ENCODE results near the gene DNAH17.

DNAH17 gene

DNA sequence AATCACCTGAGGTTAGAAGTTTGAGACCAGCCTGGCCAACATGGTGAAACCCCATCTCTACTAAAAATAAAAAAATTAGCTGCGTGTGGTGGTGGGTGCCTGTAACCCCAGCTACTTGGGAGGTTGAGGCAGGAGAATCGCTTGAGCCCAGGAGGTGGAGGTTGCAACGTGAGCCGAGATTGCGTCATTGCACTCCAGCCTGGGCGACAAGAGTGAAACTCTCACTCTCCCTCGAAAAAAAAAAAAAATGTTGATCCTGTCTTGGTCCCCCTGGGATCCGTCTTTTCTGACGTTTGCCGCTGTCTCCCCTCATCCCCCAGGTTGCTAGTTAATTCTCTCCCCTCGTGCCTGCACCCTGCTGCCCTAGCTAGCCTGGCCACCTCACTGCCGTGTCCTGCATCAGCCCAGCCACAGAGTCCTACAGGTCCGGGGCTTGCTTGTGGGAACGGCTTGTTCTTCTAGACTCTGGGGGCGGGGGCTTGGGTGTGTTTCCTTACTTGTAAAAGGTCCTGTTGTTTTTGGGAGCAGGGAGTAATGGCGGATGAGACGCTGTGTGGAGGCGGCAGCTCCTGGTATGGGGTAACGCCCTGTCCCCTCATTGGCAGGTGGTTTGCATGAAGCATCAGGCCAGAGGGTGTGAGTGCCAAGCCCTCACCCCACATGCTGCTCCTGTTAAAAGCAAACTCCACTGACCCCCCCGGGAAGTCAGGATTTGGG, 154.2 kb downstream of the DNAH17 start:
- no peak for DNase-seq

GRCh38 chr17:78422267-78422605, 155.0 kb downstream of the DNAH17 start:
- DNase-seq, result no peak

- DNase-seq, result peak; percentile 80 to 87
Measured at GRCh38 chr17:78421534-78422266, 155.5 kb downstream of the DNAH17 start.

DNA sequence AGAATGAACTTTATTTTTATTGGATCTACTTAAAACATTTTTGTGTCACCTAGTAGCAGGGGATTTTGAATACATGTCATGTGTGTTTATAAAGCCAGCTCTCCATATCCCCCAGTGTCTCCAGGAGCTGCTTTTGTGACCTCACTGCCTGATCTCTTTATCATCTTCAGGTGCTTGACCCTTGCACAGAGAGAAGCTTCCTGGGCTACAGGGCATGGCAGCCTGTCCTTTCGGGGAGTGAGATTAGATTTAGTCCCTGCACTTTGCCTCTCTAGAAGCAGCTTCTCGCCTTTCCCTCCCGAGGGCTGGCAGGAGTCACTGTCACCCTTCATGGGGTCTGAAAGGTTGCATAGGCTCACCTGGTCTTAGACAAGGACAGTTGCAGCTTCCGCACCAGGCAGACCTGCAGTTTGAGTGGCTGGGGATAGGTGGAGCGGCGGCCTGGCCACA, 156.1 kb downstream of the DNAH17 start:
- no peak for DNase-seq

DNA sequence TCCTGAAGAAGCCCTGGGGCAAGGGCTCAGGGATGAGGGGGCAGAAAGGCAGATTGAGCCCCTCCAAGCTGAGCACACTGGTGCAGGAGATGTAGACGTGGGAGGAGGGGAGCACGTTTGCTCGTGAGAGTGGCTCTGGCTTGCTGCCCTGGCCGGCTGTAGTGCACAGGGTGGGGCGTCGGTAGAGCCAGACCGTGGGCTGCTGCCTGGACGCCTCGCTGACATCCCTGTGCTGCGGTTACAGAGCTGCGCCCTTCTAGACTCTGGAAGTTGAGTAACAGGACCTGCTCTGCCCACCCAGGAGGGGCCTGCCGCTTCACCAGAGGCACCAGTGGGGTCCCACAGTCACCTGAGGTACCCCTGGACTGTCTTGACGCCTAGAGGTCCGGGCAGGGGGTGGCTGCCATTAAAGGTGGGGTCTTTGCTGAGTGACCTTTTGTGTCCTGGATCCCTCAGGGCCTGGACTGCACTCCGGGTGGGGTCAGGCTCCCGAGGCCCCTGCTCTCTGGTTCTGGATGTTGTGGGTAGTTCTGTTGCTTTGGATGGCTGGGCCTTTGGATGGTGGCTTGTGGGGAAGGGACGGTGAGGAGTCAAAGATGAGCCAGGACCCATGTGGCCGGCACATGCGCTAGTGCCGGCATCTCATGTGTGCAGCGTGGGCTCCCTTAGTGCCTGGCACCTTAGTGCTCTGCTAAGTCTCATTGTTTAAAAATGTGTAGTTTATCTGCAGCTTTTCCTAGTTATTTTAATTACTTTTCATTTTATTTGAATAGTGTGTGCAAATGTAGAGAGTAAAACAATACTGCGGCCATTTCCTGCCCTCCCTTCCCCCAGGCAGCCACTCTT, 157.0 kb downstream of the DNAH17 start:
- no peak for DNase-seq

DNA sequence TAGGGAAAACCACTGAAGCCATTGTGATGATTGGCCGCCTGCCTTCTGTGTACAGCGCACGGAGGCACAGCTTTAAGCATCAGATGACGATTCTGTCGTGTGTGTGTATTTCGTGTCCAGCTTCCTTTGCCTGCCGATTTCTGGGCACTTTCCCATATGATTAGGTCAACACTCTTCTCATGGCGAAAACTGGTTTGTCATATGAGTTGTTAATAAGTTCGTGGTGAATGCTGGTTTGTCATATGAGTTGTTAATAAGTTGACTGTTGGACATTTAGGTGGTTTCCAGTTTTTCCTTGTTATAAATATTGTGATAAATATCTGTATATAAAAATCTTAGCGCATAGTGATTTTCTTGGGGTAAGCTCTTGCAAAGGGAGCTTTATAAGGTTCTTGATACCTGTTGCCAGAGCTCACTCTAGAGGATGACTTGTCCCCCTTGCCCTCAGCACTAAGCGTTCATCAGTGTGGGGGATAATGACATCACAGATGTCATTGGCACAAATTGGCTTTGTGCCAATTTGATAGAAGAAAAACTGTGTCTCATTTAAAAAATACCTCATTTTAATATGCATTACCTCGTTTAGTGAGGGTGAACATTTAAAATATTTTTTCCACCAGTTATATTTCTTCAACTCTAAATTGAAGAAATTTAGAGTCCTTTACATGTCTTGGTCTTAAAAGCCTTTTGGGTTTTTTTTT, 158.7 kb downstream of the DNAH17 start:
- DNase-seq, result no peak

GRCh38 chr17:78417531-78417909, 159.7 kb downstream of the DNAH17 start:
- DNase-seq, result no peak

- DNase-seq, result no peak
Measured at GRCh38 chr17:78416791-78417530, 160.2 kb downstream of the DNAH17 start.

GRCh38 chr17:78415821-78416711, 161.1 kb downstream of the DNAH17 start:
- DNase-seq, result no peak

DNA sequence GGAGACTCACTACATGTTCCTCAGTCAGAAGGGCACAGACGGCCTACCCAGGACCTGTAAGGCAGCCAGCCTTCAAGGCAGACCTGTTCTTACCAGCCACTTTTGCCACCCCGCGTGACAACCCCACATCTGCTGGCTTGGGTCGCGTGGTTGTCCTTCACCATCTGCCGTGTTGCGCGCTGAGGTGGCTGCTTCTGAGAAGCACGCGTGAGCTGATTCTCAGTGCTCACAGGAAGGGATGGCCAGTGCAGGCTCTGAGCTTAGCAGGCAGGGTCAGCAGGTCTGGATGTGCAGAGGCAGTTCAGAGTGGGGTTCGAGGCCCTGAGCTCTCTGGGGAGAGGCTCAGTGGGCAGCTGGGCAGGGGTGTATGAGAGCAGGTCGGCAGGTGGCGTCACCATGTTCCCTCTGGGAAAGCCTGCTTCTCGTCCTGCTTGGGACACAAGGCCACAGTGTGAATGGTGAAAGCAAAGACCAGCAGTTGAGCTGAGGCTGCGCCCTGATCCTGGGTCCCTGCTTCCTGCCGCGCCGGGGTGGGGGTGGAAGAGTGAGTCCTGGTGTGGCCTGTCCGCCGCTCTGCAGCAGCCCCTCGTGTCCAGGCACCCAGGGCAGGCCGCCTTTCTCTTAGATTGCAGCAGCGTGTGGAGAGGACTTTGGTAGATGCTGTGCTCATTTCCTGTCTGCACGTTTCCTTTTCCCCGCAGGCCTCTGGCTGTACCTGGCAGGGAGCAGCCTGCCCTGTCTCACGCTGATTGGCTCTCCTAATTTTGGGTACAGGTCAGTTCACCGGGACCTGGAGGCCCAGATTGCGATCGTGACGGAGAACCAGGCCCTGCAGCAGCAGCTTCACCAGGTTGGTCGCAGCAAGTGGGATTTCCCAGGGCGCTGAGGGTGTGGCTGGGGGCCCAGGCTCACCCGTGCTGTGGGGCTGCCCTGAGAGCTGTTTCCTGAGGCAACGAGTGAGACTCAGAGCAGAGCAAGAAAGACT, 162.7 kb downstream of the DNAH17 start:
- peak; percentile 60 to 67 for DNase-seq

GRCh38 chr17:78412403-78412802, 164.8 kb downstream of the DNAH17 start:
- DNase-seq, result peak; percentile 72 to 73

DNA sequence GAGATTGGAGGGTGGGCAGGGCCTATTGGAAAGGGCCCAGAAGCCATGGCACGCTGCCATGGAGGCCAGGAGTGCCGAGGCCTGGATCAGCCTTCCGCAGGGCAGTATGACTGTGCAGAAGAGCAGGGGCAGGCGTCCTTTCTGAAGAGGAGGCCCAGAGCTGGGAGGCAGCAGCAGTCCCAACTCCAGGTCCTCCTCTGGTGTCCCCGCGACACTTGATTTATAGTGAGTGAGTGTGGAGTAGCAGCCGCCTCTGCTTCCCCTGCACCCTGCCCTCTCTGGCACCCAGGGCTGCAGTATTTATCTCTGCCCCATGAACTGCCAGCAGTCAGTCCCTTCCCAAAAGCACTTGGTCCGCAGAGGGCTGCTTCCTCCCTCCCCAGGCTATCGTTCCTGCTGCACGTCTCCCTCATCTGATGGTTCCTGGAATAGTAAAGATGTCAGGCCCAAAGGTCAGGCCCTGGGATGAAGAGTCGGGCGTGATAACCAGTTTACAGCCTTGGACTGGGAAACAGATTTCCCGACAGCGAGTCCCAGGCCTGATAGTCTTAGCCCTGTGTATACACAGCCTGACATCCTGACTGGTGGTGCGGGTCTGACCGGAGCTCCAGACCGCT, 165.8 kb downstream of the DNAH17 start:
- no peak for DNase-seq

DNA sequence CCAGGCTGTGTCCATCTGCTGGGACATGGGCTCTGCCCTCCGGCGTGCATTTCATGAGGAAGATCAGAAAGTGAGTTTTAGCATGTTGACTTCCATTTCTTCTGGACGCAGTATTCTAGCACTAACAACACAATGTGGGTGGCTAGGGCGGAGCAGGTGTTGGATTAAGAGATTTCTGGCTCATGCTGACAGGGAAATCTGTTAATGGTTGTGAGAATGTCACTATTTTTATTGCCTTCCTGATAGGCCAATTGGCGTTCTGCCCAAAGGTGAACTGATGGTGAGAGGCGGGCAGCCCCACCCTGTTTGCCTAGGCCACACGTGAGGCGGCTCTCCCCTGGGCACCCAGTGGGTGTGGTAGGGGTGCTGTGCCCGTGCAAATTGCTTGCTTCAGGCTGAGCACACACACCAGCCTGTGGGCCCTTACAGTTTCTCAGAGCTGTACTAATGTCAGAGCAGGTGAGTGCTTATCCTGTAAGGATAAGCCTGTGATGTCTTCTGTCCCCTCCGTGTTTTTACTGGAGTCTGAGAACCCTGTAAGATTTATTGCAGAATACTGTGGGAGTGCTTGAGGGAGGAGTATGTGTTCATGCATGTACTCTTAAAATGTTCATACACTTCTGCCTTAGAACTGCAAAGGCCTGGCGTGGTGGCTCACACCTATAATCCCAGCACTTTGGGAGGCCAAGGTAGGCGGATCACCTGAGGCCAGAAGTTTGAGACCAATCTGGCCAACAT, 167.8 kb downstream of the DNAH17 start:
- no peak for DNase-seq

- no peak for DNase-seq
Measured at GRCh38 chr17:78408476-78409050, 168.6 kb downstream of the DNAH17 start.

GRCh38 chr17:78407387-78408000, 169.7 kb downstream of the DNAH17 start:
- no peak for DNase-seq

GRCh38 chr17:78406920-78407319, 170.3 kb downstream of the DNAH17 start:
- no peak for DNase-seq

DNA sequence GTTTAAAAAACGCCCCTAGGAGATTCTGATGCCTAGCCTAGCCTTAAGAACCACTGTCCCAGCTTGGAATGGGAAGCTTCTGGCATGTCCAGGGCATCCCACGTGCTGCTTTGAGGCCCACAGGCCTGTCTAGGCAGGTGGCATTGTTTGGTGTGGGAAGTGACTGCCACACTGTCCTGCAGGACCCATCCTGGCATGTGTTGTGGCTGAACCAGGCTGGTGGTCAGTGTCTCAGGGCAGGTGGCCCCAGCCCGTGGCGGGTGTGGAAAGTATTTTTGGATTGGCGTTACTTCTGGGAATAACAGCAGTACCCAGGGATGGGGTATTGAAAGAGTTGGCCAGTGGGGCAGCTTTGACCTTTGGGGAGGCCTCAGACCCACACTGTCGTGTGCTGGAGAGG, 170.8 kb downstream of the DNAH17 start:
- DNase-seq, result no peak

- DNase-seq, result no peak
Measured at GRCh38 chr17:78403822-78404221, 173.4 kb downstream of the DNAH17 start.
